K562 (cell line): ENCODE data around the gene CRAMP1. TPM values are rescaled to one million over a fixed set of nuclear protein-coding genes. Genes with fewer than 3 reads are reported as not detected.

ENCODE experiments used
- SRSF9 ChIP-seq: fragments of 200-400 bp; formaldehyde crosslinking; IDR thresholded peaks from 2 replicates; pipeline ENCODE4 v1.6.1; 2017; ENCODE audit warnings: low read depth, low read length, borderline replicate concordance
- TAF1 ChIP-seq: IDR thresholded peaks from 2 replicates; pipeline ENCODE4 v1.6.1; 2011; ENCODE audit warnings: mild to moderate bottlenecking, low read length, moderate library complexity; ENCODE audit not compliant: insufficient read depth, control insufficient read depth, severe bottlenecking; ENCODE audit errors: extremely low read depth
- ZFP30 ChIP-seq: fragments of 250-450 bp; sonication (Bioruptor Pico); IDR thresholded peaks from 2 replicates; pipeline ENCODE4 v1.8.0; 2022; ENCODE audit warnings: moderate library complexity, mild to moderate bottlenecking, inconsistent platforms, borderline replicate concordance
- ZNF57 ChIP-seq: fragments of 450-650 bp; formaldehyde crosslinking; IDR thresholded peaks from 2 replicates; pipeline ENCODE4 v1.4.0; 2020; ENCODE audit warnings: mild to moderate bottlenecking, moderate library complexity
- polyA plus RNA-seq, 8 experiments: library from polyadenylated mRNA; depleted of rRNA in 4 of 8; stranded (reverse) in 5 of 8; unstranded in 3 of 8; fragments of >200 nt; fragmentation: Nextera tagmentation in 2 of 8; fragmentation: Illumina TruSeq in 1 of 8; extraction: Ambion mirVana in 2 of 8; extraction: Trizol in 1 of 8; gene quantifications; 2 replicates each; pipeline versions ENCODE4 v1.2.1 to v1.2.3, GENCODE V29; 2011 to 2014; ENCODE audit warnings: inconsistent platforms in 1 of 8, missing spikeins in 1 of 8
- total RNA-seq, 7 experiments: library from RNA; depleted of rRNA in 6 of 7; stranded (reverse); fragments of >200 nt in 6 of 7; fragmentation: Illumina TruSeq in 2 of 7; extraction: Trizol in 2 of 7; gene quantifications; 2 replicates each; pipeline versions ENCODE4 v1.2.1 to v1.2.3, GENCODE V29; 2011 to 2021; ENCODE audit warnings: low replicate concordance in 1 of 7
- TF ChIP-seq, protein P1 (sequence below): IDR thresholded peaks from 3 replicates; pipeline ENCODE4 v1.6.1; 2011; ENCODE audit warnings: borderline replicate concordance, mild to moderate bottlenecking, moderate library complexity; ENCODE audit not compliant: insufficient read length; ENCODE audit errors: extremely low read depth
- TF ChIP-seq, protein P2 (sequence below): fragments of 250-450 bp; sonication (Bioruptor Pico); IDR thresholded peaks from 2 replicates; pipeline ENCODE4 v1.8.0; 2021; ENCODE audit warnings: moderate library complexity, mild to moderate bottlenecking, inconsistent platforms

The CRAMP1 gene
- total and polyA plus RNA-seq, 9 of the 15 experiments (the other 6 are each of a cell fraction or from before 2014, with no cell fraction given): 0.52 to 20.8 (median 7.5) TPM

DNA sequence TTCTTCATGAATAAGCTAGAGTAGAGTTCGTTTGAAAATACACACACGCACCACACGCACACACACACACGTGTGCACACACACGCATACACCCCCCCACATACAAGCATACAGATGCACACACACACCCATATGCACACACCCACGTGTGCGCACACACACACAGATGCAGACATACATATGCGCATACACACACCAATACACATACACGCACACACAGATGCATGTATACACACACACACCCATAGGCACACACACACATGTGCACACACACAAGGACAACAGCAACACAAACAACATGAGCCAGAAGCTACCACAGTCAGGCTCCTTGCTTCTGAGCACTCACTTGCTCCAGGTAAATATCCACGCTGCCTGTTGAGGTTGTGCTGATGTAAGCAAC, 5.4 kb upstream of the CRAMP1 start (continued):
- TF ChIP-seq, protein P1, sequence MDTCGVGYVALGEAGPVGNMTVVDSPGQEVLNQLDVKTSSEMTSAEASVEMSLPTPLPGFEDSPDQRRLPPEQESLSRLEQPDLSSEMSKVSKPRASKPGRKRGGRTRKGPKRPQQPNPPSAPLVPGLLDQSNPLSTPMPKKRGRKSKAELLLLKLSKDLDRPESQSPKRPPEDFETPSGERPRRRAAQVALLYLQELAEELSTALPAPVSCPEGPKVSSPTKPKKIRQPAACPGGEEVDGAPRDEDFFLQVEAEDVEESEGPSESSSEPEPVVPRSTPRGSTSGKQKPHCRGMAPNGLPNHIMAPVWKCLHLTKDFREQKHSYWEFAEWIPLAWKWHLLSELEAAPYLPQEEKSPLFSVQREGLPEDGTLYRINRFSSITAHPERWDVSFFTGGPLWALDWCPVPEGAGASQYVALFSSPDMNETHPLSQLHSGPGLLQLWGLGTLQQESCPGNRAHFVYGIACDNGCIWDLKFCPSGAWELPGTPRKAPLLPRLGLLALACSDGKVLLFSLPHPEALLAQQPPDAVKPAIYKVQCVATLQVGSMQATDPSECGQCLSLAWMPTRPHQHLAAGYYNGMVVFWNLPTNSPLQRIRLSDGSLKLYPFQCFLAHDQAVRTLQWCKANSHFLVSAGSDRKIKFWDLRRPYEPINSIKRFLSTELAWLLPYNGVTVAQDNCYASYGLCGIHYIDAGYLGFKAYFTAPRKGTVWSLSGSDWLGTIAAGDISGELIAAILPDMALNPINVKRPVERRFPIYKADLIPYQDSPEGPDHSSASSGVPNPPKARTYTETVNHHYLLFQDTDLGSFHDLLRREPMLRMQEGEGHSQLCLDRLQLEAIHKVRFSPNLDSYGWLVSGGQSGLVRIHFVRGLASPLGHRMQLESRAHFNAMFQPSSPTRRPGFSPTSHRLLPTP: no peak
- TF ChIP-seq, protein P2, sequence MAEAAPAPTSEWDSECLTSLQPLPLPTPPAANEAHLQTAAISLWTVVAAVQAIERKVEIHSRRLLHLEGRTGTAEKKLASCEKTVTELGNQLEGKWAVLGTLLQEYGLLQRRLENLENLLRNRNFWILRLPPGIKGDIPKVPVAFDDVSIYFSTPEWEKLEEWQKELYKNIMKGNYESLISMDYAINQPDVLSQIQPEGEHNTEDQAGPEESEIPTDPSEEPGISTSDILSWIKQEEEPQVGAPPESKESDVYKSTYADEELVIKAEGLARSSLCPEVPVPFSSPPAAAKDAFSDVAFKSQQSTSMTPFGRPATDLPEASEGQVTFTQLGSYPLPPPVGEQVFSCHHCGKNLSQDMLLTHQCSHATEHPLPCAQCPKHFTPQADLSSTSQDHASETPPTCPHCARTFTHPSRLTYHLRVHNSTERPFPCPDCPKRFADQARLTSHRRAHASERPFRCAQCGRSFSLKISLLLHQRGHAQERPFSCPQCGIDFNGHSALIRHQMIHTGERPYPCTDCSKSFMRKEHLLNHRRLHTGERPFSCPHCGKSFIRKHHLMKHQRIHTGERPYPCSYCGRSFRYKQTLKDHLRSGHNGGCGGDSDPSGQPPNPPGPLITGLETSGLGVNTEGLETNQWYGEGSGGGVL (CRISPR knock-in tag): no peak
- TF ChIP-seq ZNF57 (no peak), TAF1 (no peak), SRSF9 (no peak), ZFP30 (no peak)
